Effector memory CD8-positive, alpha-beta T cell (primary cell): ENCODE data around the gene HNRNPAB.
"Not testable (repeated sequence)": the region's sequence is repeated elsewhere in the genome, so short reads cannot be mapped to it uniquely, and the experiment has no call there.

ENCODE experiments used
- ATAC-seq: fragments of 150-1000 bp; cut with Tn5 transposase; replicated peaks from 2 replicates; pipeline ENCODE4 v1.10.0; 2021; ENCODE audit warnings: mild to moderate bottlenecking, moderate library complexity
- DNase-seq, 3 experiments: peaks; one replicate each; pipeline ENCODE4 v3.0.0; 2021
- H3K27ac Mint-ChIP-seq, 2 donors: one replicate each; pipeline ENCODE4 v1.8.0; 2022; ENCODE audit warnings: mild to moderate bottlenecking in 2 of 2, mixed read lengths in 2 of 2, moderate library complexity in 2 of 2
- H3K27me3 Mint-ChIP-seq, 2 donors: one replicate each; pipeline ENCODE4 v1.8.0; 2022; ENCODE audit warnings: mixed read lengths in 2 of 2
- H3K36me3 Mint-ChIP-seq: one replicate; pipeline ENCODE4 v1.8.0; 2022; ENCODE audit warnings: mild to moderate bottlenecking, moderate library complexity, mixed read lengths; ENCODE audit not compliant: insufficient read depth
- H3K4me1 Mint-ChIP-seq, 2 donors: one replicate each; pipeline ENCODE4 v1.8.0; 2022; ENCODE audit warnings: low read depth in 2 of 2, mixed read lengths in 2 of 2
- H3K4me3 Mint-ChIP-seq, 2 donors: one replicate each; pipeline ENCODE4 v1.8.0; 2022; ENCODE audit warnings: mild to moderate bottlenecking in 2 of 2, mixed read lengths in 2 of 2, moderate library complexity in 2 of 2
- H3K9me3 Mint-ChIP-seq, 2 donors: one replicate each; pipeline ENCODE4 v1.8.0; 2022; ENCODE audit warnings: mixed read lengths in 2 of 2

Gene HNRNPAB

DNA sequence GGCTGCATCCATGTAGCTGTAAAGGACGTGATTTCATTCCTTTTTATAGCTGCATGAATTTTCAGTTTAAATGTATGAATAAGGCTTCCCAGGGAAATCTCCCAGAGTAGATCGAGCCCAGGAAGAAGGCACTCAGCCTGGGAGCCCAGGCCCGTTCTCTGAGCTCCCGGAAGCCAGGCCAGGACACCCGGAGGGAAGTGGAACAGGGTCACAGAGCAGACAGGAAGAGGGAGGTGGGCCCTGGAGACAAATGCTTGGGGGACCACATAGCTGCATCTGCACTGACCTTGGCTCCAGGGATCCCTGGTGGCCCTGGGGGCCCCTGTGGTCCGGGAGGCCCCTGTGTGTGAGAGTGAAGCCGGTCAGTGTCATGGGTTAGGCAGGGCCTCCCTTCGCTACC lies 47.9 kb downstream of the HNRNPAB start:
- peaks cover 9 to 21% of the 10 kb centered on the region in 2 donors for H3K4me1 Mint-ChIP-seq
- H3K9me3 Mint-ChIP-seq: no peaks in the 10 kb centered on the region
- H3K36me3 Mint-ChIP-seq: peaks cover 13% of the 10 kb centered on the region
- H3K27ac Mint-ChIP-seq: no peak overlapping the region
- DNase-seq (no peak), ATAC-seq (no peak)
- H3K27me3 Mint-ChIP-seq: no peaks in the 10 kb centered on the region
- H3K4me3 Mint-ChIP-seq: no peak overlapping the region

DNA sequence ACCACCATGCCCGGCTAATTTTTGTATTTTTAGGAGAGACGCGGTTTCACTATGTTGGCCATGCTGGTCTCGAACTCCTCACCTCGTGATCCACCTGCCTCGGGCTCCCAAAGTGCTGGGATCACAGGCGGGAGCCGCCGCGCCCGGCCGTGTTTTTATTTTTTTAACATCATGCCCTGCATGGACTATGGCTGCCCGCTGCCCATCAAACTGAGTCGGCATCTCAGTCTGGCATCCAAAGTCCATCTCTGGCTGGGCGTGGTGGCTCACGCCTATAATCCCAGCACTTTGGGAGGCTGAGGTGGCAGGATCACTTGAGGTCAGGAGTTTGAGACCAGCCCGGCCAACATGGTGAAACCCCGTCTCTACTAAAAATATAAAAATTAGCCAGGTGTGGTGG lies 49.3 kb downstream of the HNRNPAB start:
- H3K4me3 Mint-ChIP-seq, H3K9me3 Mint-ChIP-seq, H3K27me3 Mint-ChIP-seq, ATAC-seq, DNase-seq, H3K27ac Mint-ChIP-seq: not testable (repeated sequence)
- H3K4me1 Mint-ChIP-seq: peaks cover 9 to 13% of the 10 kb centered on the region in 2 donors
- H3K36me3 Mint-ChIP-seq: peaks cover 13% of the 10 kb centered on the region

- Mint-ChIP-seq H3K36me3 (peaks cover 3% of the 10 kb centered on the region), H3K4me3 (no peak overlapping the region), H3K9me3 (no peaks in the 10 kb centered on the region), H3K27ac (no peak overlapping the region), H3K4me1 (peaks cover 0 to 3% of the 10 kb centered on the region in 2 donors), H3K27me3 (no peaks in the 10 kb centered on the region)
- no peak for DNase-seq
- no peak for ATAC-seq
Measured at GRCh38 chr5:178256746-178257145, 52.4 kb downstream of the HNRNPAB start.

GRCh38 chr5:178257650-178258049 lies 53.3 kb downstream of the HNRNPAB start:
- no peak for ATAC-seq
- H3K27ac Mint-ChIP-seq: no peak overlapping the region
- no peaks in the 10 kb centered on the region for H3K4me1 Mint-ChIP-seq

DNA sequence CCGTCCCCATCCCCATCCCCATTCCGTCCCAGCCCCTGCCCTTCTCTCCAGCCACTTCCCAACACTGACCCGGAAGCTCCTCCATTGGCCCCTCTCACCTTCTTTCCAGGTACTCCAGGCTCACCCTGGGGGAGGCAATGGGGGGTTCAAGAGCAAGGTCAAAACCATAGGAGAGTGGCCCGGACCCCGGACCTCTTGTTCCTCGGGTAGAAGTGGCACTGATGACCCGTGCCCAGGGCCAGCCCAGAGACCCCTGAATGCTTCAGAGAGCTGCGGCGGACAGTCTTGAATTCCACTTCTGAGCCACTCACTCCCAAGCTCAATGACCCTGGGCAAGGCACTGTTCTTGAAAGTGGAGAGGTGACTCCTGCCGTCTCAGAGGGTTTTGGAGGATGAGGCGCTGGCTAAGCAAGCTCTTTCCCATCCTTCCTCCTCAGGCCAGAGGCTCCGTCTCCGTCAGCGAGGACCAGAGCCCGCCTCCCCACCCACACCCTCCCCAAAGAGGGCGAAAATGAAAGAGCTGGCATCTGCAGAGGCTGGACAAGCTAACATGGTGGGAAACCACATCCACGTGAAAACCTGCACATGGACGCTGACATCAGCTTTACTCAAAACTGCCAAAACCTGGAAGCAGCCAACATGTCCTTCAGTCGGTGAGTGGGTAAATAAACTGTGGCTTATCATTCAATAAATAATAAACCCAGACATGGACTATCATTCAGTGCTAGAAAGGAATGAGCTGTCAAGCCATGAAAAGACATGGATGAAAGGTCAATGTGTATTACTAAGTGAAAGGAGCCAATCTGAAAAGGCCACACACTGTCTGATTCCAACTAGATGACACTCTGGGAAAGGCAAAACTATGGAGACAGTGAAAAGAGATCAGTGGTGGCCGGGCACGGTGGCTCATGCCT lies 55.5 kb downstream of the HNRNPAB start:
- Mint-ChIP-seq H3K4me3 (no peak overlapping the region), H3K27ac (no peak overlapping the region), H3K27me3 (no peaks in the 10 kb centered on the region), H3K4me1 (no peaks in the 10 kb centered on the region), H3K36me3 (no peaks in the 10 kb centered on the region), H3K9me3 (no peaks in the 10 kb centered on the region)
- ATAC-seq (no peak), DNase-seq (no peak)

More at GRCh38 chr5:178257650-178258049, 53.3 kb downstream of the HNRNPAB start:
- no peak for DNase-seq
- Mint-ChIP-seq H3K4me3 (no peak overlapping the region), H3K9me3 (no peaks in the 10 kb centered on the region), H3K36me3 (peaks cover 3% of the 10 kb centered on the region), H3K27me3 (no peaks in the 10 kb centered on the region)
